Measurements from ENCODE around the gene BLOC1S5.

Gene BLOC1S5

GRCh38 chr6:8063761-8064637 lies at the start of gene BLOC1S5:
Gene BLOC1S5 (minus strand): TSS chr6:8064389. CDS start chr6:8064376, 13 bp downstream.
- peak; percentile 98 for DNase-seq (ENCODE audit: low spot score)

DNA sequence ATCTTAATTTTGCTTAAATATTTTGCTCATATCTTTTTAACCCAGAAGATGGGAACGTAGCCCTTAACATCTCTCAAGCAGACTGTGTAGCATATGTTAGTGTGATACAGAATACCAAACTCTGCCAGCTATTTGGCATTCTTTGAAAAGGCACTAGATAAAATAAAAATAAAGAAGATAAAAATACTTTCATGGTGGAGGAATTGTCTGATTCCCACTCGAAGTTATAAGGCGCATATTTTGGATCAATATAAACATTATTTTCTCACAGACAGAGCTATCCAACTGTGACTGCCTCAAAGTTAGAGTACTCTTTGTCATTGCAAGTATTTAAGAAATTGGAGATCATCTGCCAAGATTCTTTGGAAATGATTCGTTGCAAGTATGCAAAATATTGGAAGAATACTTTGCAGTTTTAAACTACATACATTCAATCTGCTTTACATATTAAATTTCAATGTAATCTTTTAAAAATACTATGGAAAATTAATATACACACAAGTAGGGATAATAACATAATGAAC lies 49.0 kb upstream of the BLOC1S5 start:
- DNase-seq (ENCODE audit: low spot score) = no peak

- DNase-seq (ENCODE audit: low spot score) = no peak
These were observed 46.5 kb upstream of the BLOC1S5 start for GRCh38 chr6:8110725-8111124.

- no peak for DNase-seq (ENCODE audit: low spot score)
These were observed 46.0 kb upstream of the BLOC1S5 start for GRCh38 chr6:8110117-8110721.

DNA sequence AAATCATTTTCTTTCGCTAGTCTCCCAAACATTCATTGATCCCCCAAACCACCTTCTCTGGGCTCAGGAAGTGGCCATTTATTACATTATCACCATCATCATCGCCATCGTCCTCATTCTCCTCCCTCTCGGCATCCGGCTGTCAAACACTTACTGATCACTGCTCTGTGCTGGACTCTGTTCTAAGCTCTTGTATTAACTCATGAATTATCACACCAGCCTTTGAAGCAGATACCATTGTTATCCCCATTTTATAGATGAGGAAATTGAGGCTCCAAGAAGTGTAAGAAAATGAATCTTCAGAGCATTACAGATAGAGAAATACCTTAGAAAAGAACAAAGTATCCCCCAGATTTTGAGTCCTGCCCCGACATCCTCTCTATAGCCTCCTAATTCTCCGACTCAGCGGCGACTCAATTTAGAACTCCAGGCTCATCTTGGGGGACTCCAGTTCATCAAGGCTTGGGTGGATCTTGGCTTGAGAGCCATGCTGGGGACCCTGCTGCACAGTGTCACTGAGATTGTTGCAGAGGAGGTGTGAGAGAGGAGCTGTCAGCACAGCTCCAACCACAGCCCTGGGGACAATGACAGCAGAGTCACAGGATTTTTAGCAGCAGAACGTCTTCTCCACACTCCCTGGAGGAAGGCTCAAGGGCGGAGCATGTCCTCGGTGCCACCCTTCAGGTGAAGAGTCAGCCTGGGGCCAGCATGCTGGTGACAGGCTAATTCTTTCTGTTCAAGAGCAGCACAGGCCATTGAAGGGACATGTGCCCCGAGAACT lies 44.8 kb upstream of the BLOC1S5 start:
- DNase-seq (ENCODE audit: low spot score) = no peak

GRCh38 chr6:8108031-8108660 lies 44.0 kb upstream of the BLOC1S5 start:
- peak; percentile 85 for DNase-seq (ENCODE audit: low spot score)

- no peak for DNase-seq (ENCODE audit: low spot score)
These were observed 41.6 kb upstream of the BLOC1S5 start for GRCh38 chr6:8105791-8106190.

- no peak for DNase-seq (ENCODE audit: low spot score)
These were observed 39.5 kb upstream of the BLOC1S5 start for GRCh38 chr6:8103726-8104125.

- DNase-seq (ENCODE audit: low spot score) = peak; percentile 96
These were observed 38.2 kb upstream of the BLOC1S5 start, which contains the start of gene EEF1E1 for GRCh38 chr6:8102122-8102958. Gene EEF1E1 (minus strand): TSS chr6:8102548. CDS start chr6:8102521, 27 bp downstream.

DNA sequence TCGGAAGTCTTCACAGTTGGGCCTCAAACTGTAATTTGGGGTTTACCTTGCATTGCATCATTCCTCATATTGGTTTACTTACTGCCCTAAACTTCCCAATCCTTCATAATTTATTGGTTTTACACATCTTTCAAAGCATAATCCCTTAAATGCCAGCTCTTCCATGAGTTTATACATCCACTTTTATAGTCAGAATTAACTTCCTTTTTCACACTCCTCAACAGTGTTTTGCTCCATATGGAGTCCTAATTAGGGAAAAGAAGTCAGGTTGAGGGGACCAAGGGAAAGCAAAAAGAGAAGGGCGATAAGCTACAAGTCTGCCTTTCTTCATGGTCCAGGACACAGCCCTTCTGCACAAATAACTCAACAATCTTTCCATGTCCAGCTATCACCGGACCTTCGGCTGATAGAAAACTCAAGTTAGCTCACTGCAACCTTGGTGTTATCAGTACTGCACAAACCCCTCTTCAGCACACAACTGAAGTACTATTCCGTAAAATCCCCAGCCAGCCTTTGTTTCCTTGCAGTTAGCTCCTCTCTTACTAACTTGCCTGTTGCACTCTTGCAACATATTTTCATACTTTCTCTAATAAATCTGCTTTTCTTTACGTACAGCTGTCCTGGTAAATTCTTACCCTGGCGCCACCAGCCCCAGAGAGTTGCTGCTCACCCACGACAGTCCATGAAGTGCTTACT lies 36.1 kb upstream of the BLOC1S5 start:
- no peak for DNase-seq (ENCODE audit: low spot score)

DNA sequence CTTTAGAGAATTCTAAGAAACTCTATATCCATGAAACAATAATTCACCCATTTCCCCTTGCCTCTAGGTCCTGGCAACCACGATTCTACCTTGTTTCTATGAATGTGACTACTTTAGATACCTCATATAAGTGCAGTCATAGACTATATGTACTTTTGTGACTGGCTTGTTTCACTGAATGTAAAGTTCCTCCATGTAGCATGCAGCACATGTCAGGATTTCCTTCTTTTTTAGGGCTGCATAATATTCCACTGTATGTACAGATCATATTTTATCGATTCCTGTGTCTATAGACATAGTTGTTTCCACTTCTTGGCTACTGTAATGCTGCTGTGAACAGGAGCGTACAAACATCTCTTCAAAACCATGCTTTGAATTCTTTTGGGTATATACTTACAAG lies 26.5 kb upstream of the BLOC1S5 start:
- DNase-seq (ENCODE audit: low spot score) = no peak

GRCh38 chr6:8088886-8089285 lies 24.7 kb upstream of the BLOC1S5 start:
- no peak for DNase-seq (ENCODE audit: low spot score)

DNA sequence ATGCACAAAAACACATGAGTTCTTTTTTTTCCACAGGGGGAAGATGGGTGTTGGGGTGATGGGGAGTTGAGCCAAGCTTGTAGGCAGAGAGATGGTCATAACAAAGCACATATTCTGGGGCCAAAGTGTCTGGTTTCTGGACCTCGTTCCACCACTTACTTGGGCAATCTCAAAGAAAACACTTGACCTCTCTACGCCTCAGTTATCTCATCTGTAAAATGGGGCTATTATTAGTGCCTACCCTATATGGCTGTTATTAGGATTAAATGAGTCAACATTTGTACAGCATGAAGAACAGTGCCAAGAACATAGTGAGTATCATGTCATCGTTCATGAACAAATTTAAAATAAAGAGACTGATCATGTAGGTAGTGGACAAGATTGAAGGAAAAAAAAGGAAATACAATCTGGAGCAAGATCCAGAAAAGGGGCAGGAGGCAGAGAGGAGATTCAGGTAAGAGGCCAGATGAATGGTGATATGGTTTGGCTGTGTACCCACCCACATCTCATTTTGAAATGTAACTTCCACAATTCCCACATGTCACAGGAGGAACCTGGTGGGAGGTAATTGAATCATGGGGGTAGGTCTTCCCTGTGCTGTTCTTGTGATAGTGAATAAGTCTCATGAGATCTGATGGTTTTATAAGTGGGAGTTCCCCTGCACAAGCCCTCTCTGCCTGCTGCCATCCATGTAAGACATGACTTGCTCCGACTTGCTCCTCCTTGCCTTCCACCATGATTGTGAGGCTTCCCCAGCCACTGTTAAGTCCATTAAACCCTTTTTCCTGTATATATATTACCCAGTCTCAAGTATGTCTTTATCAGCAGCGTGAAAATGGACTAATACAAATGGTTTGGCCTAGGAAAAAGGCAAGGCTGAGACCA lies 23.9 kb upstream of the BLOC1S5 start:
- no peak for DNase-seq (ENCODE audit: low spot score)

- no peak for DNase-seq (ENCODE audit: low spot score)
These were observed 22.6 kb upstream of the BLOC1S5 start for GRCh38 chr6:8086755-8087306.

GRCh38 chr6:8085053-8085511 lies 20.9 kb upstream of the BLOC1S5 start:
- peak; percentile 96 for DNase-seq (ENCODE audit: low spot score)

GRCh38 chr6:8084586-8084985 lies 20.4 kb upstream of the BLOC1S5 start:
- no peak for DNase-seq (ENCODE audit: low spot score)

DNA sequence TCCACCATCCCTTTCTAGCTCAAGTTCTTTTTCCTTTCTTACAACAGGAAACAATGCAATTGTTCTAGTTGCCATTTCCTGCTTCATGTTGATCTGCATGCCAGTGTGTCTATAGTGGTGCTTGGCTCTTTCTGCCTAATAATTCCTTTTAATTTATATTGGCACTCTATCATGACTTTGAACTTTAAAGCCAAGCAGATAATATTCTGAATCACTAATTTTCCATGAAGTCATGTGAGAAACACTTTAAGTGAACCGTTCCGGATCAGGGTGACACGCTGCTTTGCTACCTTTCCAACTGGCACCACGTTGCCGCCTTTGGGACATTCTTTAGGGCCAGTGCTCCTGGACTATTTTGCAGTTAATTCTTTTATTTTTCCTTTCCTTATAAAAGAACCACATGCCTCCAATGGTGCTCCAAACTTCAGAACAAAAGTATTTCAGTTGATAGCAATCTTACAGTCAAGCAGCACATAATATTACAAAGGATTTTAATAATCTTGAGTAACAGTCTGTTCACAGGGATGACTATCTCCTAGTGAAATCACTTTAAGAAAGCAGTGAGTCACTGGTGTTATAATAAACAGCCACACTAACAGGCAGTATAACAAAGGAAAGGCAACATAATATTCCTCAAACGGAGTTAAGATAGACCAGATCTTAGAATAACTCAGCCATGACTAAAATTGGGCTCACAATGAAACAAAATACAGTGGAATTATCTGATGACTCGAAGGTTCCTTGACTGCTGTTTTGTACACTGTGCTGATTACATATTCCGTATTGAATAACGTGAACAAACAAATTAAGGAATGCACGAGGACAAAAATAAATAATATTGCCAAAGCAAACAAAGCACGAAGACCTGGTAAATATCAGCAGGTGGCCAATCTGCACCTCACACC lies 19.0 kb upstream of the BLOC1S5 start:
- DNase-seq (ENCODE audit: low spot score) = peak; percentile 91

DNA sequence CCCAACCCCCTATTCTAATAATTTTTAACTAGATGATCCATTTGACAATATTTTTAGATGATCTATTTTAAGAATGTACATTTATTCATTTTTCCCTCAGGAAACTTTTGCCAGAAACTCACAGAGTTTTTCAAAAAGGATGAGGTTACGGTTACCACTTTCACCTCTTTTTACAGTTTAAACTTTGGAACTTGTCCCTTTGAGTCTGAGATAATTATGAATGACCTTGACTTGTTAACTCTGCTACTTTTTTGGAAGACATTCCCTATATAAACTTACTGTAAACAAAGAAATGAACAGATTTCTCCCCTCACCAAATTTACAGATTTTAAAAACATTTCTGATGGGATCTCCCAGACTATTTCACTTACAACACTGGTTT lies 18.4 kb upstream of the BLOC1S5 start:
- no peak for DNase-seq (ENCODE audit: low spot score)

Measured in kidney tubule cell (primary cell).